Measurements from ENCODE around the gene CHGA.

DNA sequence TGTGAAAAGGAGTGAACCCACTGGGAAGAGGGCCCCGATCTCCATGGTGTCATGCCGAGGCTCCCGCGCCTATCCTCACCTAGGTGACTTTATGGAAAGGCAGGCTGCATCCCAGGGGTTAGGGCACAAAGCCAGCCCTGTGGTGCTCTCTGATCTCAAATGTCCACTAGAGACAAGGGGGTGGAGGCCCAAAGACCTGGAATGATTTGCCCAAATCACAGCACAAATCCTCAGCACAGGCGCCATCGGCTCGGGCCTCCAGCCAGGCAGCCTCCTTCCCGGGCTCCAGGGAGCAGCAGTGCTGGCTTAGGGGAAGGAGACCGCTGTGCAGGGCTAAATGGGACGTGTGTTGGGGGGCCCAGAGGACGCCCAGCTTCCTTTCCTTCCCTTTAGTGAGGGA is 17.6 kb downstream of the CHGA start:
- TF ChIP-seq, protein P1, sequence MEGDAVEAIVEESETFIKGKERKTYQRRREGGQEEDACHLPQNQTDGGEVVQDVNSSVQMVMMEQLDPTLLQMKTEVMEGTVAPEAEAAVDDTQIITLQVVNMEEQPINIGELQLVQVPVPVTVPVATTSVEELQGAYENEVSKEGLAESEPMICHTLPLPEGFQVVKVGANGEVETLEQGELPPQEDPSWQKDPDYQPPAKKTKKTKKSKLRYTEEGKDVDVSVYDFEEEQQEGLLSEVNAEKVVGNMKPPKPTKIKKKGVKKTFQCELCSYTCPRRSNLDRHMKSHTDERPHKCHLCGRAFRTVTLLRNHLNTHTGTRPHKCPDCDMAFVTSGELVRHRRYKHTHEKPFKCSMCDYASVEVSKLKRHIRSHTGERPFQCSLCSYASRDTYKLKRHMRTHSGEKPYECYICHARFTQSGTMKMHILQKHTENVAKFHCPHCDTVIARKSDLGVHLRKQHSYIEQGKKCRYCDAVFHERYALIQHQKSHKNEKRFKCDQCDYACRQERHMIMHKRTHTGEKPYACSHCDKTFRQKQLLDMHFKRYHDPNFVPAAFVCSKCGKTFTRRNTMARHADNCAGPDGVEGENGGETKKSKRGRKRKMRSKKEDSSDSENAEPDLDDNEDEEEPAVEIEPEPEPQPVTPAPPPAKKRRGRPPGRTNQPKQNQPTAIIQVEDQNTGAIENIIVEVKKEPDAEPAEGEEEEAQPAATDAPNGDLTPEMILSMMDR (IDR thresholded peaks at IDR 0.05) = no peak
- TF ChIP-seq MYC (IDR thresholded peaks at IDR 0.05; ENCODE audit: borderline replicate concordance, low read length) (no peak), HDAC2 (IDR thresholded peaks at IDR 0.05) (no peak), RFX5 (IDR thresholded peaks at IDR 0.05) (no peak), KDM5A (IDR thresholded peaks at IDR 0.05) (no peak)
- TF ChIP-seq, protein P2, sequence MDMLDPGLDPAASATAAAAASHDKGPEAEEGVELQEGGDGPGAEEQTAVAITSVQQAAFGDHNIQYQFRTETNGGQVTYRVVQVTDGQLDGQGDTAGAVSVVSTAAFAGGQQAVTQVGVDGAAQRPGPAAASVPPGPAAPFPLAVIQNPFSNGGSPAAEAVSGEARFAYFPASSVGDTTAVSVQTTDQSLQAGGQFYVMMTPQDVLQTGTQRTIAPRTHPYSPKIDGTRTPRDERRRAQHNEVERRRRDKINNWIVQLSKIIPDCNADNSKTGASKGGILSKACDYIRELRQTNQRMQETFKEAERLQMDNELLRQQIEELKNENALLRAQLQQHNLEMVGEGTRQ (IDR thresholded peaks at IDR 0.05) = no peak
- TF ChIP-seq, protein P3, sequence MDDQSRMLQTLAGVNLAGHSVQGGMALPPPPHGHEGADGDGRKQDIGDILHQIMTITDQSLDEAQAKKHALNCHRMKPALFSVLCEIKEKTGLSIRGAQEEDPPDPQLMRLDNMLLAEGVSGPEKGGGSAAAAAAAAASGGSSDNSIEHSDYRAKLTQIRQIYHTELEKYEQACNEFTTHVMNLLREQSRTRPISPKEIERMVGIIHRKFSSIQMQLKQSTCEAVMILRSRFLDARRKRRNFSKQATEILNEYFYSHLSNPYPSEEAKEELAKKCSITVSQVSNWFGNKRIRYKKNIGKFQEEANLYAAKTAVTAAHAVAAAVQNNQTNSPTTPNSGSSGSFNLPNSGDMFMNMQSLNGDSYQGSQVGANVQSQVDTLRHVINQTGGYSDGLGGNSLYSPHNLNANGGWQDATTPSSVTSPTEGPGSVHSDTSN (IDR thresholded peaks at IDR 0.05) = no peak
